HL-60 (cell line): Measurements from ENCODE around the gene PRRG1.
"Not testable (repeated sequence)": the region's sequence is repeated elsewhere in the genome, so short reads cannot be mapped to it uniquely, and the experiment has no call there.

Experiments
- DNase-seq, 2 experiments: peaks; one replicate each; pipeline ENCODE4 v3.0.0-alpha.2; 2010 to 2020; ENCODE audit warnings: low read depth in 1 of 2, low spot score in 1 of 2
- H3K27ac ChIP-seq: fragments of 250-450 bp; sonication (Bioruptor Pico); replicated peaks from 2 replicates; pipeline ENCODE4 v1.5.1; 2020; ENCODE audit warnings: mild to moderate bottlenecking, moderate library complexity
- H3K27me3 ChIP-seq: fragments of 250-450 bp; sonication (Bioruptor Pico); 2 replicates; pipeline ENCODE4 v1.5.1; 2021; ENCODE audit warnings: mild to moderate bottlenecking, moderate library complexity; ENCODE audit not compliant: insufficient read depth, poor library complexity, severe bottlenecking
- H3K4me3 ChIP-seq: replicated peaks from 2 replicates; pipeline ENCODE4 v1.5.1; 2011; ENCODE audit warnings: mild to moderate bottlenecking, control low read depth, low read length; ENCODE audit not compliant: insufficient read depth
- GABPA ChIP-seq: IDR thresholded peaks from 2 replicates; pipeline ENCODE4 v1.6.1; 2012; ENCODE audit warnings: low read depth
- POLR2AphosphoS5 ChIP-seq: IDR thresholded peaks from 2 replicates; pipeline ENCODE4 v1.6.1; 2012; ENCODE audit warnings: low read depth
- REST ChIP-seq: IDR thresholded peaks from 2 replicates; pipeline ENCODE4 v1.6.1; 2012; ENCODE audit warnings: low read depth; ENCODE audit not compliant: insufficient replicate concordance
- SPI1 ChIP-seq: IDR thresholded peaks from 2 replicates; pipeline ENCODE4 v1.6.1; 2012; ENCODE audit warnings: low read depth, mild to moderate bottlenecking, borderline replicate concordance
- TF ChIP-seq, protein P1 (sequence below): IDR thresholded peaks from one replicate; pipeline ENCODE4 v1.5.1; 2011; ENCODE audit warnings: low read length, control low read depth, inconsistent platforms; ENCODE audit not compliant: insufficient read depth

The PRRG1 gene

GRCh38 chrX:37453821-37454220 lies 104.7 kb downstream of the PRRG1 start:
- Histone ChIP-seq H3K4me3 (no peak overlapping the region), H3K27ac (no peak overlapping the region), H3K27me3 (no peaks in the 10 kb centered on the region)
- DNase-seq, result no peak
- TF ChIP-seq SPI1, result no peak
- TF ChIP-seq POLR2AphosphoS5, result no peak
- TF ChIP-seq, protein P1, sequence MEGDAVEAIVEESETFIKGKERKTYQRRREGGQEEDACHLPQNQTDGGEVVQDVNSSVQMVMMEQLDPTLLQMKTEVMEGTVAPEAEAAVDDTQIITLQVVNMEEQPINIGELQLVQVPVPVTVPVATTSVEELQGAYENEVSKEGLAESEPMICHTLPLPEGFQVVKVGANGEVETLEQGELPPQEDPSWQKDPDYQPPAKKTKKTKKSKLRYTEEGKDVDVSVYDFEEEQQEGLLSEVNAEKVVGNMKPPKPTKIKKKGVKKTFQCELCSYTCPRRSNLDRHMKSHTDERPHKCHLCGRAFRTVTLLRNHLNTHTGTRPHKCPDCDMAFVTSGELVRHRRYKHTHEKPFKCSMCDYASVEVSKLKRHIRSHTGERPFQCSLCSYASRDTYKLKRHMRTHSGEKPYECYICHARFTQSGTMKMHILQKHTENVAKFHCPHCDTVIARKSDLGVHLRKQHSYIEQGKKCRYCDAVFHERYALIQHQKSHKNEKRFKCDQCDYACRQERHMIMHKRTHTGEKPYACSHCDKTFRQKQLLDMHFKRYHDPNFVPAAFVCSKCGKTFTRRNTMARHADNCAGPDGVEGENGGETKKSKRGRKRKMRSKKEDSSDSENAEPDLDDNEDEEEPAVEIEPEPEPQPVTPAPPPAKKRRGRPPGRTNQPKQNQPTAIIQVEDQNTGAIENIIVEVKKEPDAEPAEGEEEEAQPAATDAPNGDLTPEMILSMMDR, result no peak
- TF ChIP-seq REST, result no peak
- no peak for TF ChIP-seq GABPA

DNA sequence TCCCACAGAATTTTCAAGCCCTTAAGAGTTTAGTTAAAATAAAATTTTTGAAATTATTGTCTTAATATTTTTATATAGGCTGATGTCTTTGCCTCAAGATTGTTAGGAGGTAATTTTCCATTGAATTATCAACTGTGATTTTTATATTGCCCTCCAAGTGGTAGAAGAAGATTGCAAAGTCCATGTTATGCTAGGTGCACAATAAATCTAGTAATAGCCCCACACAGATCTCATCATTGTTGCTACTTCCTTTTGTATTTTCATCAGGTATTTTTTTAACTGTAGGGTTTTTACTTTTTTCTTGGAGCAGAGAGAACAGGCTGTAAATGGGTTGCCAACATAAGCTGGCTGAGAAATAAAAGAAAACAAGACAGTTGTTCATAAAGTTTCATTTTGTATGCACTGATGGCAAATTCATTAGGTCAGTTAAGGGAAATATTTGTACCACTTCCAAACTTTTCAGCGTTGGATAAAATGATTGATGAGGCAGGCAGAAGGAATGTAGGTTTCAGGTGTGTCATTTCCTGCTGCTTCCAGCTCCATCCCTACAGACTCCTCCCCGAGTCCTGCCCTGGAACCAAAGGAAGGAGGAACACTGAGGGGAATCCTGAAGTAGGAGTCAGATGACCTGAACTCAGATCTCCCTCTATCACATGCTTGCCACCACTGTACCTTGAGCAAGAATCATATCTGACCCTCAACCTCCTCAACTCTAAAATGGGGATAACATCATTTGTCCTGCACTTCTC lies 105.5 kb downstream of the PRRG1 start:
- H3K27ac ChIP-seq, result no peak overlapping the region
- no peak overlapping the region for H3K4me3 ChIP-seq
- DNase-seq, result no peak
- TF ChIP-seq GABPA (no peak), POLR2AphosphoS5 (no peak), SPI1 (no peak), REST (no peak)
- TF ChIP-seq, protein P1, result no peak
- H3K27me3 ChIP-seq, result no peaks in the 10 kb centered on the region

DNA sequence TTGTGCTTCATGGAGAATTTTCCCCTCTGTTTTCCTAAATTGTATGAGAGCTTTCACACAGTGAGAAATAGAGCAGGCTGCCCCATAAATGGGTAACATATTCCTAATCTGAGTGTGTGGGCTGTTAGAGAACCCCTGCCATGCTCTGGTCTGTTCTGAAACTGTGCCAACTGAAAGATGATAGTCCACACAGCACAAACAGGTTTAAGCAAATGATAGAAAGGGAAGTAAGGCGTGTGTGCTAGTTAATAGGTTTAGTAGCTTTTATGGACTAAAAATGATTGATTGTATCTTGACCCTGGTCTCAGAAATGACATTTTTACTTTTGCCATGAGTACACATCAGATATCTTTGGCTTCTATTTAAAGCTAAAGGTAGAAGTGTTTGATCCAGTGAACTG lies 106.2 kb downstream of the PRRG1 start:
- TF ChIP-seq SPI1, result no peak
- no peak for TF ChIP-seq REST
- no peak for TF ChIP-seq GABPA
- TF ChIP-seq POLR2AphosphoS5, result no peak
- TF ChIP-seq, protein P1, result no peak
- H3K4me3 ChIP-seq, result no peak overlapping the region
- H3K27me3 ChIP-seq, result no peaks in the 10 kb centered on the region
- DNase-seq, result no peak
- H3K27ac ChIP-seq, result no peak overlapping the region

- not testable (repeated sequence) for H3K27ac ChIP-seq, DNase-seq, H3K27me3 ChIP-seq, H3K4me3 ChIP-seq
Observed at GRCh38 chrX:37460285-37460684, 111.1 kb downstream of the PRRG1 start.
